Ishikawa (cell line): ENCODE data around the gene TGM4.

Source experiments
- CEBPB ChIP-seq: IDR thresholded peaks from 2 replicates; pipeline ENCODE4 v1.6.1; 2012
- EGR1 ChIP-seq: IDR thresholded peaks from 2 replicates; pipeline ENCODE4 v1.6.1; 2012
- EP300 ChIP-seq: IDR thresholded peaks from 2 replicates; pipeline ENCODE4 v1.6.1; 2012; ENCODE audit warnings: borderline replicate concordance
- NFIC ChIP-seq: IDR thresholded peaks from 2 replicates; pipeline ENCODE4 v1.6.1; 2012
- RAD21 ChIP-seq: IDR thresholded peaks from 2 replicates; pipeline ENCODE4 v1.6.1; 2012; ENCODE audit warnings: low read depth
- YY1 ChIP-seq: IDR thresholded peaks from 2 replicates; pipeline ENCODE4 v1.6.1; 2012; ENCODE audit warnings: low read depth
- TF ChIP-seq, protein P1 (sequence below): IDR thresholded peaks from 2 replicates; pipeline ENCODE4 v1.6.1; 2012
- TF ChIP-seq, protein P2 (sequence below): IDR thresholded peaks from 2 replicates; pipeline ENCODE4 v1.6.1; 2012; ENCODE audit warnings: low read depth, mild to moderate bottlenecking

DNA sequence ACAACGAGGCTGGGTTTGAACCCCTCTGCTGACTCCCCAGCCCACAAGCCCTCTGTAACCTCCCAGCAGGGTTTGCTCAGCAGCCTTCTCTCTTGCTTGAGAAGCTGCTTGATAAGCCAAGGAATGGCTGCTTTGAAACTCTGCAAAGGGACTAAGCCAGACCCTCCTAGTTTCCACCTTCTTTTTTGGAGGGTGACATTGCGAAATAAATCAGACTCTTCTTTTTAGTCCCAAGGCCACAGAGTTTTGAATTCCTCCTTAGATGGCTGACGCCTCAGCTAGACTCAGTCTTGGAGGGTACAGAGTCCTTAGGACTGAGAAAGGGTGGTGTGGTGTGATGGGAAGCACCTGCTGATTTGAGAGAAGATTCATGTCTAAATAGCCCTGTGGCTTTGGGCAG, 1.2 kb downstream of the TGM4 start:
- TF ChIP-seq RAD21 (no peak), EP300 (no peak), NFIC (no peak), YY1 (no peak), EGR1 (no peak), CEBPB (no peak)
- TF ChIP-seq, protein P1, sequence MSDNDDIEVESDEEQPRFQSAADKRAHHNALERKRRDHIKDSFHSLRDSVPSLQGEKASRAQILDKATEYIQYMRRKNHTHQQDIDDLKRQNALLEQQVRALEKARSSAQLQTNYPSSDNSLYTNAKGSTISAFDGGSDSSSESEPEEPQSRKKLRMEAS: no peak
- TF ChIP-seq, protein P2, sequence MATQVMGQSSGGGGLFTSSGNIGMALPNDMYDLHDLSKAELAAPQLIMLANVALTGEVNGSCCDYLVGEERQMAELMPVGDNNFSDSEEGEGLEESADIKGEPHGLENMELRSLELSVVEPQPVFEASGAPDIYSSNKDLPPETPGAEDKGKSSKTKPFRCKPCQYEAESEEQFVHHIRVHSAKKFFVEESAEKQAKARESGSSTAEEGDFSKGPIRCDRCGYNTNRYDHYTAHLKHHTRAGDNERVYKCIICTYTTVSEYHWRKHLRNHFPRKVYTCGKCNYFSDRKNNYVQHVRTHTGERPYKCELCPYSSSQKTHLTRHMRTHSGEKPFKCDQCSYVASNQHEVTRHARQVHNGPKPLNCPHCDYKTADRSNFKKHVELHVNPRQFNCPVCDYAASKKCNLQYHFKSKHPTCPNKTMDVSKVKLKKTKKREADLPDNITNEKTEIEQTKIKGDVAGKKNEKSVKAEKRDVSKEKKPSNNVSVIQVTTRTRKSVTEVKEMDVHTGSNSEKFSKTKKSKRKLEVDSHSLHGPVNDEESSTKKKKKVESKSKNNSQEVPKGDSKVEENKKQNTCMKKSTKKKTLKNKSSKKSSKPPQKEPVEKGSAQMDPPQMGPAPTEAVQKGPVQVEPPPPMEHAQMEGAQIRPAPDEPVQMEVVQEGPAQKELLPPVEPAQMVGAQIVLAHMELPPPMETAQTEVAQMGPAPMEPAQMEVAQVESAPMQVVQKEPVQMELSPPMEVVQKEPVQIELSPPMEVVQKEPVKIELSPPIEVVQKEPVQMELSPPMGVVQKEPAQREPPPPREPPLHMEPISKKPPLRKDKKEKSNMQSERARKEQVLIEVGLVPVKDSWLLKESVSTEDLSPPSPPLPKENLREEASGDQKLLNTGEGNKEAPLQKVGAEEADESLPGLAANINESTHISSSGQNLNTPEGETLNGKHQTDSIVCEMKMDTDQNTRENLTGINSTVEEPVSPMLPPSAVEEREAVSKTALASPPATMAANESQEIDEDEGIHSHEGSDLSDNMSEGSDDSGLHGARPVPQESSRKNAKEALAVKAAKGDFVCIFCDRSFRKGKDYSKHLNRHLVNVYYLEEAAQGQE: no peak
